ENCODE results near the gene IRAK1.

- TF ChIP-seq ZNF843 (tag by site-specific recombination; IDR thresholded peaks at IDR 0.05) (no peak), CTCF (tag by site-specific recombination; IDR thresholded peaks at IDR 0.05) (no peak), ZNF639 (tag by site-specific recombination; IDR thresholded peaks at IDR 0.05) (no peak), ZNF169 (tag by site-specific recombination; IDR thresholded peaks at IDR 0.05) (no peak), MZF1 (tag by site-specific recombination; IDR thresholded peaks at IDR 0.05; ENCODE audit: borderline replicate concordance) (no peak), YY1 (tag by site-specific recombination; IDR thresholded peaks at IDR 0.05) (no peak), ZNF324 (tag by site-specific recombination; IDR thresholded peaks at IDR 0.05) (no peak), ZNF629 (tag by site-specific recombination; IDR thresholded peaks at IDR 0.05) (no peak), AEBP2 (tag by site-specific recombination; IDR thresholded peaks at IDR 0.05; ENCODE audit: borderline replicate concordance) (no peak)
Measured at GRCh38 chrX:153974726-153975286, 44.9 kb downstream of the IRAK1 start.
